HG02943 (cell line): ENCODE measurements around the gene PCNX3.
"Not testable (repeated sequence)": the region's sequence is repeated elsewhere in the genome, so short reads cannot be mapped to it uniquely, and the experiment has no call there.

ENCODE experiments used
- ATAC-seq: cut with Tn5 transposase; IDR thresholded peaks from one replicate; pipeline ENCODE4 v1.9.1; 2021; ENCODE audit warnings: mild to moderate bottlenecking, low read depth, moderate library complexity; ENCODE audit not compliant: unreplicated experiment

Gene PCNX3

GRCh38 chr11:65637032-65637557 lies 21.5 kb downstream of the PCNX3 start:
- ATAC-seq, result no peak

GRCh38 chr11:65637794-65638419 lies 22.3 kb downstream of the PCNX3 start, which contains the start of gene SIPA1:
TSS of gene SIPA1 (plus strand) at chr11:65638101. CDS start at chr11:65640922, 2,821 bp downstream.
- no peak for ATAC-seq

DNA sequence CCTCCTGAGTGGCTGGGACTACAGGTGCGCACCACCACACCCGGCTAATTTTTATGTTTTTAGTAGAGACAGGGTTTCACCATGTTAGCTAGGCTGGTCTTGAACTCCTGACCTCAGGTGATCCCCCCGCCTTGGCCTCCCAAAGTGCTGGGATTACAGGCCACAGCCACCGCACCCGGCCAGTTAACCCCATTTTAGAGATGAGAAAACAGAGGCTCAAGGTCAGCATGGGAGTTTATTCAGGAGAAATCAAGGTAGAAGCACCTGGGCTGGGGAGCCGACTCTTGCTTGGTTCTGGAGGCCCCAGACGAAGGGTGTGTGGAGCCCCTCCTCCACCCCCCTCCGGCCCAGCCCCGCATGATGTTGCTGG lies 23.6 kb downstream of the PCNX3 start:
- ATAC-seq, result not testable (repeated sequence)

DNA sequence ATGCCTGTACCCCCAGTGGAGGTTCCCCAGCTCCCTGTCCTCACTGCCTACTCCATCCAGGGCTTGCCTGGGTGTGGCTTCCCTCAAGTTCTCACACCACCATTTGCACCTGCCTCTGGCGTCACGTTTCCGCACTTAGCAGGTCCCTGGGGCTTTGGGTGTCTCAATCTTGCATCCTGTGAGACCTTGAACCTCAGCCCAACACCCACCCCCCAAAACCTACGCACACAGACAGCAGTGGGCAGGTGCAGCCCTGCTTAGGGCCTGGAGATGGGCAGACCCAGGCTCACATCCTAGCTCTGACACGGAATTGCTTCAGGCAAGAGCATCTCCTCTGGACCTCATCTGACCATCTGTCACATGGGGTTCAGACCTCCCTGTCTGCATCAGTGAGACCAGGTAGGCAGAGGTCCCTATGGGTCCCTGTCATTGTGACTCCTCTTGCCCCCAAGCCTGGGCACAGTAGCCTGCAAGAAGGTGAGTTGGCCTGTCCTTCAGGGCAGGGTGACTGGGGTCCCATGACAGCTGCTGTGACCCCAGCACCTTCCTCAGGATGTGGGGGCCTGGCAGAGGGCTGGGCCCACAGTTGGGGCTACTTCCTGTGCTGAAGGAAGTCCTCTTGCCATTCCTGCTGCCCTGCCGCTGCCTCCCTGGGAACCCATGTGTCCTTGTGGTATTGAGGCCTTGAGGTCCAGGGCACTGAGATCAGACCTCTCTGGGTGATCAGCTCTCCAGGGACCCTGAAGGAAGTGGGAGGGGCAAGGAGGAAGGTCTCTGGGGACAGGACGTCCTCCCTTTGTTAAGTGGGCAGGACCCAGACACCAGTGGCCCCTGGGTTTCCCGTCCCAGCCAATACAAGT lies 24.3 kb downstream of the PCNX3 start:
- ATAC-seq, result no peak

- no peak for ATAC-seq
These were observed 25.1 kb downstream of the PCNX3 start for GRCh38 chr11:65640483-65641296.

DNA sequence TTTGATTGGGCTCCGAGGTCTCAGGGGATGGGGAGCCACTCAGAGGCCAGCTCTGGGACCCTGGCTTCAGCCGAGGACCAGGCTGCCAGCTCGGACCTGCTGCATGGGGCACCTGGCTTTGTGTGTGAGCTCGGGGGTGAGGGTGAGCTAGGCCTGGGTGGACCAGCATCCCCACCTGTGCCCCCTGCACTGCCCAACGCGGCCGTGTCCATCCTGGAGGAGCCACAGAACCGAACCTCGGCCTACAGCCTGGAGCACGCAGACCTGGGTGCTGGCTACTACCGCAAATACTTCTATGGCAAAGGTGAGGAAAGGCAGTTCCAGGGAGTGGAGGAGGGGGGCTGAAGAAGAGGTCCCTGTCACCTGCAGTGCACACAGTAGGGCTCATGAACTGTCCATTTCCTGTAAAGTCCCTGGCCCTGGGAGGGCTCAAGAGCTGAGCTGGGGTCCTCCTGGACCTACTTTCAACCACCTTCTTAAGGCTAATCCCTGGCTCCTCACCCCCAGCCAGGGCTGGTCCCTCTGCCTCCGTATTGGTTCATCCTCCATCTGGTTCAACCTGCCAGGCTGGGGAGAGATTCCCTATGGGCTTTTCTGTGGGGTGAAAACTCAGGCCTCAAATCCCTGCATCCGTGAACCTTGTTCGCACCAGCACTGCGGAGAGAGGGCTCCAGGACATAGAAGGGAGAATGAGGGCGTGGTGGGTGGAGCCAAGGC lies 25.9 kb downstream of the PCNX3 start:
- ATAC-seq, result no peak

DNA sequence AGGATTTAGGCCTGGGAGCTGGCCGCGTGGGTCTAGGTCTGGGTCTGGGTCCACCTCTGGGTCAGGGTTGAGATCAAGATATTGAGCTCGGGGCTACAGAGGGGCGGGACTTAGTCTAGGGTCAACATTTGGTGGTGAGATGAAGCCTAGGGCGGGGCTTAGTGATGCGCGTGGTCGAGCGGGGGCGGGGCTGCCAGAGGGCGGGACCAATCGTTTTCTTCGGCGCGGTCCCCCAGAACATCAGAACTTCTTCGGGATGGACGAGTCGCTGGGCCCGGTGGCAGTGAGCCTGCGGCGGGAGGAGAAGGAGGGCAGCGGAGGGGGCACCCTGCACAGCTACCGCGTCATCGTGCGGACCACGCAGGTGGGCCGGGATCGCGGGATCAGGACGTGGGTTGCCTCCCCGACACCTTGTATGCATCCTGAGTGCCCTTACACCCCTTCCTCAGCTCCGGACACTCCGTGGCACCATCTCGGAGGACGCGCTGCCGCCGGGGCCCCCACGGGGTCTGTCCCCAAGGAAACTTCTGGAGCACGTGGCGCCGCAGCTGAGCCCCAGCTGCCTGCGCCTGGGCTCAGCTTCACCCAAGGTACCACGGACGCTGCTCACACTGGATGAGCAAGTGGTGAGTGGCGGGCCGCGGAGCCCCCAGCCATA lies 26.6 kb downstream of the PCNX3 start:
- ATAC-seq, result no peak

- no peak for ATAC-seq
These were observed 28.4 kb downstream of the PCNX3 start for GRCh38 chr11:65643971-65644370.

GRCh38 chr11:65644837-65645236 lies 29.3 kb downstream of the PCNX3 start:
- no peak for ATAC-seq

DNA sequence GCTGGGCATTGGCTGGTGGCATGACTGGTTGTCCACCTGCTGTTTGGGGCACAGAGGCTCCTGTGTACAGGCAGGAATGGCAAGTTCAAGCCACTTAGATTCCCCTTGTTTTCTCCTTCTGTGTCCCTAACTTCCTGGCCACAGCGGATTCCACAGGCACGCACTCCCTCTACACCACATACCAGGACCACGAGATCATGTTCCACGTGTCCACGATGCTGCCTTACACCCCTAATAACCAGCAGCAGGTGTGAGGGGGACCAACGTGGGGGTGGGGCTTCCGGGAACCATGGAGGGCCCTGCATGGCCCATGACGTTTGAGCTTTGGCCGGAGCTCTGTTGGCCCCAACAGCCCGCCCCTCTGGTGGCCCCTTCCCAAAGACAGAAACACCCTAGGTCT lies 30.1 kb downstream of the PCNX3 start:
- ATAC-seq, result no peak

DNA sequence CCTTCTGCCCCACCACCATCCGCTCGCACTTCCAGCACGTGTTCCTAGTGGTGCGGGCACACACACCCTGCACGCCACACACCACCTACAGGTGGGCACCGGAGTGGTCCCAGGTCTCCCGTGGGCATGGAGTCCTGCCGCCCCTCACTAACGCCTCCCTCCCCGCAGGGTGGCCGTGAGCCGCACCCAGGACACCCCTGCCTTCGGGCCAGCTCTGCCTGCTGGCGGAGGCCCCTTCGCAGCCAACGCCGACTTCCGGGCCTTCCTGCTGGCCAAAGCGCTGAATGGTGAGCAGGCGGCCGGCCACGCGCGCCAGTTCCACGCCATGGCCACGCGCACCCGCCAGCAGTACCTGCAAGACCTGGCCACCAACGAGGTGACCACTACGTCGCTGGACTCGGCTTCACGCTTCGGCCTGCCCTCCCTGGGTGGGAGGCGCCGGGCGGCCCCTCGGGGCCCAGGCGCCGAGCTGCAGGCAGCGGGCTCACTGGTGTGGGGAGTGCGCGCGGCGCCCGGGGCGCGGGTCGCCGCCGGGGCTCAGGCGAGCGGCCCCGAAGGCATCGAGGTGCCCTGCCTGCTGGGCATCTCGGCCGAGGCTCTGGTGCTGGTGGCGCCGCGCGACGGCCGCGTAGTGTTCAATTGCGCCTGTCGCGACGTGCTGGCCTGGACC lies 30.8 kb downstream of the PCNX3 start:
- ATAC-seq, result no peak

DNA sequence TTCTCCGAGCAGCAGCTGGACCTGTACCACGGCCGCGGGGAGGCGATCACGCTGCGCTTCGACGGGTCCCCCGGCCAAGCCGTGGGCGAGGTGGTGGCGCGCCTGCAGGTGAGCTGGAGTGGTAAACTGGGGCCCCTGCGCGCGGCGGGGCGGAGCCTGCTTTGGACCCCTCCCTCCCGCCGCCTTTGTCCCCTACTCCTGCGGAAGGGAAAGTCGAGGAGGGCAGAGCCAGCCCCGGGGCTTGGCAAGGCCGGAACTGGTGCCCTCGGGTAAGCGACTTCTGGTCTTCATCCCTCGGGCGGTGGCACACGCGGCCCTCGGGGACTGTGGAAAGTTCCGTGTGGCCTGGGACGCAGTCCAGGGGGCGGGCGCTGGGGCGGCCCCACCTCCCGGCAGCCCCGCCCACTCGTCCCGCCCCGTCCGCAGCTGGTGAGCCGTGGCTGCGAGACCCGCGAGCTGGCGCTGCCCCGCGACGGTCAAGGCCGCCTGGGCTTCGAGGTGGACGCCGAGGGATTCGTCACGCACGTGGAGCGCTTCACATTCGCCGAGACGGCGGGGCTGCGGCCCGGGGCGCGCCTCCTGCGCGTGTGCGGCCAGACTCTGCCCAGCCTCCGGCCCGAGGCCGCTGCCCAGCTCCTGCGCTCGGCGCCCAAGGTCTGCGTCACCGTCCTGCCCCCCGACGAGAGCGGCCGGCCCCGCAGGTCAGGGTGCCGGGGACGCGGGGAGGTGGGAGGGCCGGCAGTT lies 31.6 kb downstream of the PCNX3 start:
- no peak for ATAC-seq

DNA sequence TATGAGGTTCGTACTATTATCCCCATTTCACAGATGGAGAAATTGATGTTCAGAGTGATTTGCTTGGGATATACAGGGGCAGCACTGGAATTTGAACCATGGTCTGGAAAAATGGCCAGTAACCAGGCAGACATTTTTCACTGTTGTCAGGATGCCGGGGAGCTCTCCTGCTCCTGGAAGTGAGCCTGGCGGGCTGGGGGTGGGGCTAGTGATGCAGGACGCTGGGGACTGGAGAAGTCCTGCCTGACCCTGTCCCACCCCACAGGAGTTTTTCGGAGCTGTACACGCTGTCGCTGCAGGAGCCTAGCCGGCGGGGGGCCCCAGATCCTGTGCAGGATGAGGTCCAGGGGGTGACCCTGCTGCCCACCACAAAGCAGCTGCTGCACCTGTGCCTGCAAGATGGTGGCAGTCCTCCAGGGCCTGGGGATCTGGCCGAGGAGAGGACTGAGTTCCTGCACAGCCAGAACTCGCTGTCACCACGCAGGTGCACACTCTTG lies 33.5 kb downstream of the PCNX3 start:
- no peak for ATAC-seq

DNA sequence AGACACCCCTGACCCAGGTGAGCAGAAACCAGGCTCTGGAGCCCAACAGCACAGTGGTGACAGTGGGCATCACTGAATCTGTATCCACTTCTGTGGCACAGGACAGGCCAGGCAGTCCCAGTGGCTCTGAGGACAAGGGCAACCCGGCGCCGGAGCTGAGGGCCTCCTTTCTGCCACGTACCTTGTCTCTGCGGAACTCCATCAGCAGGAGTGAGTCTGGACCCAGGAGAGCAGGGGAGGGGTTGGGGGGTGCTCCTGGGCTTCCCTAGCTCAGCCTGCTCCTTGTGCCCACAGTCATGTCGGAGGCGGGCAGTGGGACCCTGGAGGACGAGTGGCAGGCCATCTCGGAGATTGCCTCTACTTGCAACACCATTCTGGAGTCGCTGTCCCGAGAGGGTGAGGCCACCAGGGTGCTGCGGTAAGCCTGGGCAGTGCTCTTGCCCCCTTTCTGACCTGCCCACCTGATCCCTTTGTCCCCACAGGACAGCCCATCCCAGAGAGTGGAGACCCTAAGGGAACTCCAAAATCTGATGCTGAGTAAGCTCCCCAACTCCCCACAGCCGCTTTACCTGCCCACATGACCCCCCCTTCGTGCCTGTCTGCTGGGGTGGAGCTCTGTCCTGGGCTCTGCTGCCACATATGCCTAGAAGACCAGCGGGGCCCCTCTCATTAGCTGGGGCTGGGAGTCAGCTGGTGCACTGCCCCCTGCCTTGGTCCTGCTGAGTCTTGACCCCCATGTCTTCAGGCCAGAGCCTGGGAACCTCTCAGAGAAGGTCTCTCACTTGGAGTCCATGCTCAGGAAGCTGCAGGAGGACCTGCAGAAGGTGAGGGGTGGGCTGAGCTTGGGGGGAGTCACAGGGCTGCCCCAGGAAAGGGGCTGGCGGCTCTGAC lies 34.3 kb downstream of the PCNX3 start:
- no peak for ATAC-seq

GRCh38 chr11:65650547-65651338 lies 35.2 kb downstream of the PCNX3 start:
- ATAC-seq, result no peak

GRCh38 chr11:65651339-65651588 lies 35.7 kb downstream of the PCNX3 start:
- no peak for ATAC-seq
